NCI-H128 (cell line): Measurements from ENCODE around the gene SPTLC2.

ENCODE experiments used
- DNase-seq: peaks from one replicate; lab custom pipeline; 2025; ENCODE audit not compliant: unreplicated experiment; lab: John Stamatoyannopoulos, UW

Gene SPTLC2

DNA sequence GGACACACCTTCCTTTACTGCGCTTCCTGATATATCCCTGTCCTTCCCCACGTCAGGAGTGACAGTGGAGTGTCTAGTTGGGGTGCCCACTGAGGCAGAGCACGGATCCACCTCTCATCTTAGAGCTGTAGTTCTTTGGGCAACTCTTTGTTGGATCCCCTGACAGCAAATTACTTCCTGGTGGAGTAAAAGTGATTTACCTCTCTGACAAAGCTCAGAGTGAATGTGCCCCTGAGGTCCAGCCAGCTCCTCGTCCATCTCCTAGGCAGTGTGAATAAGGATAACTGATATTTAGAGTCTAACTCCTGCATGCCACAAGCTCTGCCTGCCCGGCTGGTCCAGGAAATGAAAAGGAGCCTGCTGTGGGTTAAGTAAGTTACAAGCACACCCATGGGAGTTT is 142.5 kb downstream of the SPTLC2 start:
- DNase-seq: no peak

DNA sequence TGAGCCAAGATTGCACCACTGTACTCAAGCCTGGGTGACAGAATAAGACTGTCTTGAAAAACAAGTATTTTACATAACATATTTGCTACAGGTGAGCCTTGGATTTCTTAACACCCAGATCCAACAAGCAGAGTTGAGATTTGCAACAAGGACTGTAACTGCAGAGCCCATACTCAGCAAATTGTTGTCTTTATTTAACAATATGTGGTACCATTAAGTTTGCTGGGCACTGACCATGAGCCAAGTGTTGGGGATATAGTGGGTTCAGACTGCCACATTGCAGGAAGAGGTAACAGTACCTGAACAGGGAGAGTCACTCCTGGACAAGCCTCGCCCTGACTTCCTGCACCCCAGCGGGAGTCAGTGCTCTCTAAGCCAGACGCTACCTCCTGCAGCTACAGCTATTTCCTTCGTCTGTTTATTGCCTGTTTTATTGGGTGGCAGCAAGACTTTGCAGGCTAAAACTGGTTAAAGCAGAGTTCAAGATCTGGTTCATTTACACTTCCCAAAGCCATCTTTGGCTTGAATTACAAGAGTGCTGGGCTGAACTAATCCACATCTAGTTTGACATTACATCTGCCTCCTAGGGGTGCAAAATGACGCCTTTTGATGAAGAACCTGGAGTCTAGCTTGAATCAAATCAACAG is 146.1 kb downstream of the SPTLC2 start:
- DNase-seq: no peak

DNA sequence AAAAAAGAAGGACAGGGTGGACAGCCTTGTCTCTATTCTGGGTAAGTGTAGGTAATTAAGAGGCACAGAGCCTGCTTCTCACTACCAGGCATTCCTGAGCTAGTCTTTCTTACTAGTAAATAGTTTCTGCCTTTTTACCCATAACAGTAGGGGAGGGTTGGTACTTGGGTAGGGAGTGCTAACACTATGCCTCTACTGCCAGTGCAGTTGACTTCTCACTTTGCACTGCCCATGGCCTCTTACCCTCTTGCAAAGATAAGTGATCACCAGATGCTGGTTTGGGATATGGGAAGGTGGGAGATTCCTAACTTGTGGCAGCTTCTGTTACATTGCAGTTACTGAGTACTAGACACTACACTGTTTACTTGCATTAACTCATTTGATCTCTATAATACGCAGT is 146.9 kb downstream of the SPTLC2 start:
- no peak for DNase-seq

DNA sequence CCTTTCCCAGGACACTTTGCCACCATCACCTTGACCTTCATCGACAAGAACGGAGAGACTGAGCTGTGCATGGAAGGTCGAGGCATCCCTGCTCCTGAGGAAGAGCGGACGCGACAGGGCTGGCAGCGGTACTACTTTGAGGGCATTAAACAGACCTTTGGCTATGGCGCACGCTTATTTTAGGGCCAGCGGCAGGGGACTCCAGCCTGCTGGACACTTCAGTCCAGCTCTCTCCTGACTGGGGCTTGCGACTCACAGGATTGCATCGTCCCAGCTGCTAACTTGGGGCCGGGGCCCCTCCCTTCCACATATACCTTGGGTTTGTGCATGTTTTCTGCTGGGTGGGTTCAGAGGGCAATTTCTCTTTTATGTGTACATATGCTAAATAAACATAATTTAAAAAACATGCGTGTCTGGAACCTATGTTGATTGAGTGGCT is 147.4 kb downstream of the SPTLC2 start:
- DNase-seq: no peak

DNA sequence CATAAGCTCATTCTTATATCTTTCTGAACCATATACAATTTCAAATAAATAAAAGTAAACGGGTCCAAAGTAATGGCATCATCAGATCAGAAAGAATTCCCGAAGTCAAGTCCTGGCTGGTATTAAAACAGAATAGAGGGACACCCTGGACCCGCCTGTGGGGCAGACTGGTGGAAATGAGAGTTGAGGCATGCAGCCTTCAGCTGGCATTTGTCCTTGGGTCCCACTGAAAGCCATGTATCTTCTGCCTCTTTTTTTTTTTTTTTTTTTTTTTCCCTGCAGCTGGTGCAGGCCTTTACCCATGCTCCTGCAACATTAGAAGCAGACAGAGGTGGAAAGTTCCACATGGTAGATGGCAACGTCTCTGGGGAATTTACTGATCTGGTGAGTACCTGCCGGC is 148.6 kb downstream of the SPTLC2 start:
- no peak for DNase-seq

DNA sequence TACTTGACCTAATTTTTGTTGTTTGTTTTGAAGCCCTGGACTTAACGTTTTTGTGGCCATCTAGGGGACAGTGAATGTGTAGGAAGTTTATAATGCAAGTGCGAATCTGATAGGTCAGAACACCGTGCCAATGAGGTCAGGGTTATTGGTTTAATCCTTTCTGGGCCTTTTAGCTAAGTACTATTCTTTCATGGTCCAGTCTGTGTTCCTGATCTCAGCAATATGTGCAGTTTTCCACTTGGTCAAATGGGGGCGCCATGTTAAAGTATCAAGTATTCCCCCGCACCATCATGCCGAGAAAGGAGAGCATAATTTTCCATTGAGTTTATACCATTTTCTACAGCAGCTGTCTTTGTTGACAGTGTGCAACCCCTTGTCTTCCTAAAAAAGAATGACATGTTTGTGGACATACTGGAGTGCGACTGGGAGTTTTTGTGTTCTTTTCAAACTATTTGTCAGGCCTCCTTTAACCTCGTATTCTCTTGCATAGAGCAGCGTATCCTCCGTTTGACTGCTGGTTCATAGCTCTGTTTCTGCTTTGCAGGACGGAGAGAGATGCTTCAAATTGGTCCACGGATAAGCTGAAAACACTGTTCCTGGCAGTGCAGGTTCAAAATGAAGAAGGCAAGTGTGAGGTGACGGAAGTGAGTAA is 157.2 kb downstream of the SPTLC2 start:
- DNase-seq: peak; percentile 28

DNA sequence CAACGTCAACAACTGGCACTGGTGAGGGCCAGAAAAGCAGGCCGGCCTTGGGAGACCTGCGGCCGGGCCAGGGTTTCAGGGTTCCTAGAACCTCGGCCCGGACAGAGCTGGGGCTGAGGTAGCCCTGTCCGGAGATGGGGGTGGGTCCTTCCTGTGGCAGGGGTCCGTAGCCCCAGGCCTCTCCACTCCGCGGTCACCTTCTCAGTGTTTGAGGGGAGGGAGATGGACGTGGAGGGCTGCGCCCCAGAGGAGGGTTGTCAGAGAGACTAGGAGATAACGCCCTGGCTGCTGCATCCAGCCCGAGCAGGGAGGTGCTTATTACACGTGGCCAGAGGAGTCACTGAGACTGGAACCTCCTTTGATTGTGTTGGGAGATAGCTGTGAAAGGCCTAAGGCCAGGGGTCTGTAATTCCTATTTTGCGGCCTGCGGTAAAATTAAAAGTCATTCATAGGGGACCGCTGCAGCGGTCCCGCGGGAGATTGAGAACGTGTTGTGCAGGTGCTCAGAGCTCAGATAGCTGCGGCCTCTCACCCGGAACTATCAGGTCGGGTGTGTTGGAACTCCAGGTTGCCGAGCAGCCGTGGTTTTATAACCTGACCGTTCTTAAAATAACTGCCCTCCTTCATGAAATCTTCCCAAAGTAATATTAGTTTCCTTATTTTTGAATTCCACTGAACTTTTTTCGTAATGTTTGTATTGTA is 158.0 kb downstream of the SPTLC2 start:
- no peak for DNase-seq

DNA sequence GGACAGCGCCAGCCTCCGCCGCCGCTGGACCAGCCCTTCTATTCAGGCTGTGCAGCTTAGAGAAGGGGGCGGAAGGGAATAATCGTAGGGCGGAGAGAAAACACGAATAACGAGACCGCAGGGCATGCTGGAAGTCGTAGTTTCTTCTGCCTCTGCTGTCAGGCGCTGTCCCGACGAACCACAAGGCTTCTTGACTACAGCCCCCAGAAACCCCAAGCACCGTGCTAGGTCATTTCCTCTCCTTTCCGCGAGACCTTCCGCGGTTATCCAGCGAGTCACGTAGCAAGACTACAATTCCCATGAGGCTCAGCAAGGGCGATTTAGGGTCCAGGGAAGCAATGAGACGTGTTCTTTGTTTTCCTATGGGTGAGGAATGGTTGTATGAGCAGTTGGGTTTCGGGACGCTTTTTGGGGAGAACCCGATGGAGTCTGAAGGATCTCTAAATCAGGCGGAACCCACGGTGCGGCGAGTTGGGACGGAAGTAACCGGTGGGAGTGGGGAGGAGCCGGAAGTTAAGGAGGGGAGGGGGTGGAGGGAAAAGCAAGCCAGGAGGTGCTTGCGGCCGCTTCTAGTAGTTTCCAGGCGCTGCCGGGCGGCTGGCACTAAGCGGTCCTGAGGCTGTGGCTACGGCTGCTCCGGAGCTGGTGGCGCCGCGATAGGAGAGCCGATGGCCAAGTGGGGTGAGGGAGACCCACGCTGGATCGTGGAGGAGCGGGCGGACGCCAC is 158.8 kb downstream of the SPTLC2 start, which contains the start of the genes AHSA1 and VIPAS39:
Gene AHSA1, plus strand, starts transcription at position 572 of the 727 bp plus-strand sequence. Its CDS starts 97 bp downstream, at position 669.
Gene VIPAS39, minus strand, starts transcription at position 80 of the 727 bp plus-strand sequence. CDS start 3,499 bp downstream, outside the sequence.
- peak; percentile 96 for DNase-seq

DNA sequence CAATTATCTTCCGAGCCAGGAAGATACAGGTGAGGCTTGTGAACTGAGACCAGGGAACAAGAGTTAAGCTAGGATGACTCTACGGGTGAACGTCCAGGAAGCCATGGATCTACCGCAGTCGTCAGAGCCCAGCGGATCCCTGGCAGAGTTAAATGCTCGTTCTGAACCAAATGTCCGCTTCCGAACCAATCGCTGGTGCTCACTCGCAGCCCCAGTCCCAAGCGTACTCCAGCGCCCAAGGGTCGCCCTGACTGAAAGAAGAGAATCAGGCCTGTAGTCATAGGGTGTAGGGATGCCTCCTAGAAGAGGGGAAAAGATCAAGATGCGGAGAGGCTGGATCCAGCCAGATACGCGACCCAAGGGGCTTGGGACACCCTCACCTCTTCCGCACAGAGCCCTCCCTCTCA is 159.3 kb downstream of the SPTLC2 start:
- no peak for DNase-seq
